Stimulated activated naive CD8-positive, alpha-beta T cell treated with anti-CD3 and anti-CD28 coated beads, Interleukin-15, Interleukin-2, amounts not matched to agents 100 U/mL and 50 U/mL, for 24 hours (primary cell): ENCODE results near the gene NUMA1.

ENCODE experiments used
- ATAC-seq: fragments of 150-1000 bp; cut with Tn5 transposase; one replicate; pipeline ENCODE4 v1.10.0; 2021
- DNase-seq: peaks from one replicate; pipeline ENCODE4 v3.0.0; 2021

Gene NUMA1

GRCh38 chr11:71999798-72000197, 80.5 kb downstream of the NUMA1 start:
- DNase-seq, result no peak
- ATAC-seq, result no peak

GRCh38 chr11:71999362-71999761, 81.0 kb downstream of the NUMA1 start:
- ATAC-seq, result no peak

GRCh38 chr11:71998649-71999310, 81.6 kb downstream of the NUMA1 start, which contains the start of gene IL18BP:
Gene IL18BP (plus strand): TSS chr11:71998909. CDS start chr11:71999985, 1,076 bp downstream.
- no peak for DNase-seq
- no peak for ATAC-seq

More at GRCh38 chr11:71999362-71999761, 81.0 kb downstream of the NUMA1 start:
- DNase-seq, result no peak

- DNase-seq (no peak), ATAC-seq (no peak)
Observed at GRCh38 chr11:71998061-71998460, 82.3 kb downstream of the NUMA1 start.

GRCh38 chr11:71997594-71997993, 82.7 kb downstream of the NUMA1 start:
- no peak for DNase-seq
- ATAC-seq, result no peak

GRCh38 chr11:71996946-71997345, 83.4 kb downstream of the NUMA1 start:
- ATAC-seq, result no peak
- no peak for DNase-seq

GRCh38 chr11:71996517-71996916, 83.8 kb downstream of the NUMA1 start:
- ATAC-seq (no peak), DNase-seq (no peak)

GRCh38 chr11:71995726-71996291, 84.5 kb downstream of the NUMA1 start:
- DNase-seq (no peak), ATAC-seq (no peak)

- ATAC-seq (no peak), DNase-seq (no peak)
Observed at GRCh38 chr11:71994786-71995185, 85.6 kb downstream of the NUMA1 start.

GRCh38 chr11:71992136-71992730, 88.1 kb downstream of the NUMA1 start:
- no peak for ATAC-seq
- no peak for DNase-seq

GRCh38 chr11:71991494-71991893, 88.8 kb downstream of the NUMA1 start:
- DNase-seq (no peak), ATAC-seq (peak; percentile 23)

GRCh38 chr11:71990701-71991100, 89.6 kb downstream of the NUMA1 start:
- DNase-seq, result no peak
- no peak for ATAC-seq

- DNase-seq (no peak), ATAC-seq (no peak)
Observed at GRCh38 chr11:71988050-71988449, 92.3 kb downstream of the NUMA1 start.

- ATAC-seq (no peak), DNase-seq (no peak)
Observed at GRCh38 chr11:71987521-71987920, 92.8 kb downstream of the NUMA1 start.

- ATAC-seq (no peak), DNase-seq (no peak)
Observed at GRCh38 chr11:71986131-71986530, 94.2 kb downstream of the NUMA1 start.

GRCh38 chr11:71979602-71980001, 100.7 kb downstream of the NUMA1 start:
- DNase-seq (no peak), ATAC-seq (no peak)

- DNase-seq (no peak), ATAC-seq (no peak)
Observed at GRCh38 chr11:71979094-71979493, 101.2 kb downstream of the NUMA1 start.

- DNase-seq (peak; percentile 56), ATAC-seq (peak; percentile 52)
Observed at GRCh38 chr11:71977743-71978418, 102.5 kb downstream of the NUMA1 start.

- DNase-seq (no peak), ATAC-seq (no peak)
Observed at GRCh38 chr11:71977090-71977489, 103.3 kb downstream of the NUMA1 start.

- DNase-seq (no peak), ATAC-seq (no peak)
Observed at GRCh38 chr11:71976551-71976950, 103.8 kb downstream of the NUMA1 start.

- DNase-seq (no peak), ATAC-seq (no peak)
Observed at GRCh38 chr11:71971680-71972079, 108.7 kb downstream of the NUMA1 start.

- ATAC-seq (no peak), DNase-seq (no peak)
Observed at GRCh38 chr11:71964641-71965040, 115.7 kb downstream of the NUMA1 start.

- no peak for DNase-seq
- ATAC-seq, result no peak
Observed at GRCh38 chr11:71963468-71963867, 116.9 kb downstream of the NUMA1 start.
